HG02588 (cell line): ENCODE results near the gene ATP8A1.

Experiments
- ATAC-seq: cut with Tn5 transposase; IDR thresholded peaks from one replicate; pipeline ENCODE4 v1.9.1; 2021; ENCODE audit warnings: mild to moderate bottlenecking, moderate library complexity; ENCODE audit not compliant: unreplicated experiment

ATP8A1 gene

DNA sequence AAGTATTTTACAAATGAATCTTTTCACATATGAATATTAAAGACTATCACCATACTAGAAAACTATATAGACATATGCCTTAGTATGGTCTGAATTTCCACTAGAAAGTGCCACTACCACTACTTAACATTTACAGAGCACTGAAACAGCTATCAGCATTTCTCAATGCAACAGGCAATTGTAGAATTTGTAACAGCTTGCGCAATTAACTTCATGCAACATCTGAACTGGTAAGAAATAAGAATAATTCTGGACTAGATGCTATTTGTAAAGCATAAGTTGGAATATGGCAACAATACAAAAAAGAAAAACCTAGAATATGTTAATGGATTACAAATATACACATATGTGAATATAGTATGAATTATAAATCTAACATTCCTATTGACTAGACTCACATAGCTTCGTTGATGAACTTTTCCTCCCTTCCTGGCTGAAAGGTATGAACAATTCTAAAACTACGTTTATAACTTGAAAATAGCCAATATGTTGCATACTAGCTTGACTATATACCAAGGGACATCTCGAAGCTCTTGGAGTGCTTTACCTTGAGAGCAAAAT, 82.0 kb downstream of the ATP8A1 start:
- ATAC-seq = no peak

DNA sequence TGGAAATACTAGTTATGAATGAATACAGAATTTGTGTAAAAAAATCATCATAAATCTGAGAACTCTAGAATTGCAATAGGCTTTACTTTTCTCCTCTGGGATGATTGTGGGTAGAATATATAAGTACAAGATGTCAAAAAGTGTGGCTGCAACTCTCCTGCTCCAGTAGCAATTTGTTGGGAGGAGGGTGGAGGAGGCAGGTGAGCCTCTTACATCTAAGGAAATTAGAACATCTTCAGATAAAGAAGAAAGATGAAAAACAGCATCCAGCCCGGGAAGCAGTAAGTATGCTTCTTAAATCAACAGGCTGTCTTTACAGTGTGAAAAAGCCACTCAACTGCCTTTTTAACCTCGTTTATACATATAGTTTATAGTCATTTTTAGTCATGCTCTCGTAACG, 83.7 kb downstream of the ATP8A1 start:
- no peak for ATAC-seq

DNA sequence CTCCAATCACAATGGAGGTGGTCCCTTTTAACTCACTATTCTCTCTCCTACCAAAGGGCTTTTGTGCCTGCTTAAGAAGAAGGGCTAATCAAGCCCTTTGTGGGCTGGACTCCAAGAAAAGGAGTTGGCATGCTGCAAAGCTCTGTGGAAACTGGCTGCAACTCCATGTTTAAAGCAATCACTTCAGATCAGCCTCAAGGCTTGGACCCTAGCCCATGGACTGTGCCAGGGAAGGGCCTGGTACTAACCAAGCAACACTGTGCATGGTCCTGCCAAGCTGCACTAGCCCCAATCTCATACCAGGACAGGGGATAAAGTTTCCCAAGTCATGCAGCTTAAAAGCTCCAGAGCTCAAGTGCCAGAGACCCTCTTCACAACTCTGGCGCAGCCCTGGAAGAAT, 86.7 kb downstream of the ATP8A1 start:
- ATAC-seq = no peak

DNA sequence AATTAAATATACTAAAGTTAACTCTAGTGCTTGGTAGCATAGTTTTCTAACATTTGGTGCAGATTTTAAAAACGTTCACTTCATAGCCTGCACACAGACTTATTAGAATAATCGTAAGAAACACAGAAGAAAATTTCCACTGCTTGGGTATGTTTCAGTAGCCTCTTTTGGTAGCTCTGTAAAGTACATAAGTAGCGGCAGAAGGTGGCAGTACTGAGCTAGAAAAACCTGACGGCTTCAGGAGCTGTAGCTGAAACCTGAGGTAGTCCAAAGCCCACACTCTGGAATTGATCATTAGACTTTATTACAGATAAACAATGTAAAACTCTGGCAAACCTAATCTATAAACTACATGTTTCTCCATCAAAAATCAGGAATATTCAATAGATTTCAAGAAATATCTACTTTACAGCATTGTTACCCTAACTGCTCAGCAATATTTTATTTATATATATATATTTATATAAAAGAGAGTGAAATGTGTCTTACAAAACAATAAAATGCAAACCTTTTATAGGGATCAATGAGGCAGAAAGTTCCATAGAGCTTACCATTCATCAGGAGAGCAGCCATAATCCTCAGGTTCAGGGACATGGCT, 88.2 kb downstream of the ATP8A1 start:
- ATAC-seq = peak; percentile 86

DNA sequence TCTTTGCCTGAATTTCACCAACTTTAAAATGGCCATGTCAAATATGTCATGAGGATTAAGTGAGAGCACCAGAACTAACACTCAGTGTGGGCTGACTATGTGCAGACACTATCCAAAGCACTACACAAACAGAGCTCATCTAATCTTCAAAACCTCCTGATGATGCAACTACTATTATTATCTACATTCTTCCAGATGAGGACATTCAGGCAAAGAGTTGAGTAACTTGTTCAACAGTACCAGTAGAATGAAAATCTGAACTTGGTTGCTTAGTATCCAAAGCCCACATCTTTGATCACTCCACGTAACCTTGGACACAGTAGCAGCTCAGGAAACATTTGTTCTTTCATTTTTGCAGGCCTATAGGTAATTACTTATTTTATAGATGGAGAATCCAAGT, 90.1 kb downstream of the ATP8A1 start:
- no peak for ATAC-seq

DNA sequence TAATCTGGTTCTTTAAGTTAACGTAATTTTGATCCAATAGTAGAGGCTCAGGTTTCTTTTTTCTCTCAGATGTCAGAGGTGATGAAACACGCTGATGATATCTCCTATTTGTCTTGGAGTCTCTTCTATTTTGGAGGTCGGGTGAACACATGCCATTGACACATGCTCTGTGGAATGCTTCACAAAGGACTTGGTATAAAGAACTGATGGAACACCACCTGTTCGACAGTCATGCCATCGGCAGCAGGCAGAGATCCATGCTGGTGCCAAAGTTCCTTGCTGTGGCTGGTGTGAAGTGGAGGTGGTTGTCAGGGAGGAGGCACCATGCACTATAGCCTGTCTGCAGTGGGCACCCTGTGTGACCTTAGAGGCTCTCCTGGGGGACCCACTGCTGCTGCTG, 94.9 kb downstream of the ATP8A1 start:
- ATAC-seq = no peak

DNA sequence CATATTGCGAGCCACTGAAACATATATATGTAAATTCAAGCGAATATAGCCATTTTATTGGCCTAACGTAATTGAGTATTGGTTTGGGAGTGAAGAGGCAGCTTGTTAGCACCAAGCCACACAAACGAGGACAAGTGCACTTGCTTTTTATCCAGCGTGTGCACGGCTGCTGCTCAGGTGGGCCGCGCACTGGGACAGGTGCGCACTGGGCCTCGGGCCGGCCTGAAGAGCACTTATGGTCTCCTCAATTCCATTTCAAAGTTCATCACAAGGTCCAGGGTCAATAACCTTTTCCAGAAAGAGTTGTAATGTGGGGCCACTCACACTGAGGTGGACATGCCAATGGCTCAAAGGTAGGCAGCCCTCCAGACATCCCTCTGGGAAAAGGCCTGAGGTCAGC, 95.9 kb downstream of the ATP8A1 start:
- no peak for ATAC-seq

DNA sequence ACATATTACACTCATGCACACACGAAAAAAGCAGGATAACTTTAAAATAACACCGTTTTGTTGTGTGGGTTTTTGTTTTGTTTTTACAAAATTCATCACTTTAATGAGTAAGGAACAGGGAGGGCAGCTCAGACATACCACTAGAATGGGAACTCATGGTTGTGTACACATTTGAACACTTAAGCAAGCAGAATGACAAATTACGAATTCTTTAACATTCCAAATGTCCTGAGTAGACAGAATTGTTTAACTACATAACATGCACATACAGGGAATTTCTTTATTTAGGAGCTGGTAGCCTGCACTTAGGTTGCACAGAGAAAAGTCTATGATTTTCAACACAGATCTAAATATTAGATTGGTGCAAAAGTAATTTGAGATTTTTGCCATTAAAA, 96.4 kb downstream of the ATP8A1 start:
- no peak for ATAC-seq

DNA sequence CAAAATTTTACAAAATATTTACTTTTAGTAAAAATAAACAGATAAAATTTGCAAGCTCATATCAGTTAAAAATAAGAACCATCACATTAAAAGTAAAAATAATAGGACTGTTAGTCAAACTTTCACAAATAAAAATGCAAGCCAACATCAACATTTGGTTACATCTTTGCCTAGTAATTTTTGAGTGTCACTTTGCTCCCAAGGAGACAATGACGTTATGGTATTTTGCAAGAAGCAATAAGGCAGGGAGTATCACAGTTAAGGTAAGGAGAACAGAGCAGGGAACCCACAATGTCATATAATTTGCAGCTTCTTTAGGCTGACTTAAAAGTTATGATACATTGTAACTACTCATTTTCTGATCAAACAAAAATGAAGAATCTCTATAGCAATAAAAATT, 98.7 kb downstream of the ATP8A1 start:
- no peak for ATAC-seq

DNA sequence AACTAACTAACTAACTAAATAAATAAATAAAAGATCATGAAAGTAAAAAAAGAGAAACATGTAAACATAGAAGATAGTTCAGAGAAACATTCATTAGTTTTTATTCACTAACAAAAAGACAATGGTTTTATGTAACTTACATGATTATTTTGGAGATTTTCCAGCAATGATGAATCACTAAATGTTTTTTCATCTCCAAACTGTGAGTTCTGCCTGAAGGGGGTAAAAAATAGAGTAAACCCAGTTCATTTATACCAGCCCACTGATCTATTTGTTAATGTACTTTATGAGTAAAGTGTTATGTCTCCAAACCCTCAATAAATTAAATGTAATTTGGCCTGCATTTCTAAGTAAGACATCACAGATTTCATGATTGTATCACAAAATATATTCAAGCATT, 101.1 kb downstream of the ATP8A1 start:
- no peak for ATAC-seq

DNA sequence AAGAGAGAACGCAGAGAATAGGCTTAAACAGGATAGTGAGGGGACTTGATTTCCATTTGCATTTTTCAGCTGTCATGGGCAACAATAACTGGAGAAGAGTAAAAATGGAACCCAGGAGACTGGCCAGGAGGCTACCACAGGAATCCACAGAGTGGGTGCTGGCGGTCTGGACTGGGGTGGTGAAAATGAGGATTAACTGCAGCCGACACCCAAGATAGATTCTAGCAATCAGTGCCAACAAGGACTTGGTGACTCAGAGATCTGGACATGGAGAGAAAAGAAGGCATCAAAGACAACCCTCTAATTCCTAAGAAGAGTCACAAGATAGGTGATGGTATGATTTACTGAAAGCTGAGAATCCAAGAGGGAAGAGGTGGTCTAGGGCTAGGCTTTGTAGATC, 102.8 kb downstream of the ATP8A1 start:
- no peak for ATAC-seq

DNA sequence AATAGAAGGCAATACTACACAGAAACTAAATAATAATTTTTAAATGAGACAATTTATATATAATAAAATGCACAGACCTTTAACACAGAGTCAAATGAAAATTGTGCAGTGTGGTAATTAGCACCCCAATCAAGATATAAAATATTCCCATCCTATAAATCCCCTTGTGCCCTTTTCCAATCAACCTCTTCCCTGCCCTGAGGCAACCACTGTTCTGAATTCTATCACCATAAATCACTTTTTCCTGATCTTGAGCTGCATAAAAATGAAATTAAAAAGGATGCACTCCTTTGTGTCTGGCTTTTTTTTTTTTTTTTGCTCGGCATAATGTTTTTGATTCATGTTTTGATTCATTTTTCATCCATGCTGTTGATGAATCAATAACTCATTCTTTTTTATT, 107.0 kb downstream of the ATP8A1 start:
- ATAC-seq = no peak

DNA sequence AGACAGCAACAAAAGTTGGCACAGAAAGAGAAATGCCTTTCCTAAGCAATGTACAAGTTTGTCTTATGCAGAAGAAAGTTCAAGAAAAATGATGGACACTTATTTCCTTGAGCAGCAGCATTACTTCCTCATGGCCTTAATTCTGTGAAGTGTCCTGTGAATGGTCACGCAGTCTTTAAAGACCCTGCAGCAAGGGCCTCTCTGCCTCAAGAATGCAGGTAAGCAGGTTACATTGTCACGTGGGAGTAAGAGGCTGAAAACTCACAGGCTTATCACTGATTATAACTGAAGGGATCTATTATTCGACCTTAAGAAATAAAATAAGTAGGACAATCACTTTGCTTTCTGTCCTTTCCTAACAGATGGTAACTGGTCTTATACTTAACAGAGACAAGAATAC, 109.1 kb downstream of the ATP8A1 start:
- no peak for ATAC-seq

DNA sequence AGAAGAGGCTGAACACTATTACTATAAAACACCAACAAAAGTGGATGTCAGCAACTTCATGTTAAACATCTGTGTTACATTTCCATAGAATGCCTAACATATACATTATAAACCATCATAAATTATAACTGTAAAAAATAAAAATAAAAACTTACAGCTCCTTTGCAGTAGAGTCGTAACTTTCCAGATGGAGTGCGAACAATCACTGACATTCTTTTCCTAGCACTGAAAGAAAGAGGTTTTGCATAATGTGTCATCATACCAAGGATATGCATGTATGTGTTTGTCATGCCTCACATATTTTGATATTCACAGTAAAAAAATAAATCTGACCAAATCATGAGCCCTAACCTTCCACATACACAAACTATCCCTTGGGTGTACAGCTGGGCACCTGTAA, 113.1 kb downstream of the ATP8A1 start:
- ATAC-seq = no peak

DNA sequence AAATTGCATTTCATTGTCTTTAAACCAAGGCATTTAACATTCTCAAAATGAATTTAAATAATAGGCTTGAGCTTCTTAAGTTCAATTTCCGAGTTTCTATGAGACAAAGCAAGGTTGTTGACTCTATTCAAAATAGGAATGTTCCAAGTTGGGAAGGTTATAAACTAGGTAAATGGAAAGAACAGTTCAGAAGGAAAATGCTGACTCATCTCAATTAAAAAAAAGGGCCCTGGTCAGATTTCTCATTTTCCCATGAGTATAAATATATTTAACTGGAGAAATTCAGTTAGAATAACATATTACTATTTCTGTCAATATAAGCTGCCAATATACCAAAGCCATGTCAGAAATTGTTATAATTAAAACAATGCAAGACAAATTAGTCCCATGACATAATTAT, 113.8 kb downstream of the ATP8A1 start:
- ATAC-seq = no peak

DNA sequence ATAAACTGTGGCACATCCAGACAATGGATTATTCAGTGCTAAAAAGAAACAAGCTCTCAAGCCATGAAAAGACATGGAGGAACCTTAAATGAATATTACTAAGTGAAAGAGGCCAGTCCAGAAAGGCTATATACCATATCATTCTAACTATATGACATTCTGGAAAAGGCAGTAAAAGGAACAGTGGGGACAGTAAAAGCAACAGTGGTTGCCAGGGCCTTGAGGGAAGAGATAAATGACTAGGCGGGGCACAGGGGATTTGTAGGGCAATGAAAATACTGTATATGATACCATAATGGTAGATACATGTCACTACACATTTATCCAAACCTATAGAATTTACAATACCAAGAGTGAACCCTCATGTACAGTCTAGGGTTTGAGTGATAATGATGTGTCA, 115.3 kb downstream of the ATP8A1 start:
- ATAC-seq = no peak

DNA sequence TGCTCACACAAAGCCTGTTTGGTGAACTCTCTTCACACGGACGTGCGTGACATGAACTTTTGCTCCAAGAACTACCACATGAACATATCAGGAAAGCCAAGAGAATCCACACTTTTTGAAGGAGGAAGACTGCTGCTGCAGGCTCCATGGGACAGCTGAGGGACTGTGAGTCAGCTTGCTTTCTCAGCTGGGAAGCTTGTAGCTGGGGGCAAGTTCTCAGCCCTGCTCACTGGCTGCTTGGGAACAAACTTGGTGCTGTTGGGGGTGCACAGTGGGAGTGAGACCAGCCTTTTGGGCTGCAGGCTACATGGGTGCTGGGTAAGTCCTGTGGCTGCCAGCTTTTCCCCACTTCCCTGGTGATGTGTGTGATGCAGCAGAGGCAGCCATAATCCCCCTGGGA, 123.9 kb downstream of the ATP8A1 start:
- ATAC-seq = no peak

DNA sequence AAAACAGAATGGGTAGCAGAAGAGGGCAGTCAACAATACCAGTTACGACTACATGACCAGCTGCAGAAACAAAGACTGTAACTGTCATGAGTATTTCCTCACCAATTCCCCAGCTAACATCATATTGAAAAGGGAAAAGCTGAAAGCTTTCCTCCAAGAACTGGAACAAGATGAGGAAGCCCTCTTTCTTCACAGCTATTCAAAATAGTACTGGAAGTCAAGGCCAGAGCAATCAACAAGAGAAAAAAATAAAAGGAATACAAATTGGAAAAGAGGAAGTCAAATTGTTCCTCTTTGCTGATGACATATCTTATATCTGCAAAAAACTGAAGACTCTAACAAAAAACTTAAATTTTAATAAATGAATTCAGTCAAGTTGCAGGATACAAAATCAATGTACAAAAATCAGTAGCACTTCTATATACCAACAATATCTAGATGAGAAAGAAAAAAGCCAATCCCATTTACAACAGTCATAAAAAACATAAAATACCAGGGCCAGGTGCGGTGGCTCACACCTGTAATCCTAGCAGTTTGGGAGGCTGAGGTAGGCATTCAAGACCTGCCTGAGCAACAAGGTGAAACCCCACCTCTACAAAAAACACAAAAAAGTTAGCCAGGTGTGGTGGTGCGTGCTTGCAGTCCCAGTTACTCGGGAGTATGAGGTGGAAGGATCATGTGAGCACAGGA, 125.4 kb downstream of the ATP8A1 start:
- ATAC-seq = no peak

DNA sequence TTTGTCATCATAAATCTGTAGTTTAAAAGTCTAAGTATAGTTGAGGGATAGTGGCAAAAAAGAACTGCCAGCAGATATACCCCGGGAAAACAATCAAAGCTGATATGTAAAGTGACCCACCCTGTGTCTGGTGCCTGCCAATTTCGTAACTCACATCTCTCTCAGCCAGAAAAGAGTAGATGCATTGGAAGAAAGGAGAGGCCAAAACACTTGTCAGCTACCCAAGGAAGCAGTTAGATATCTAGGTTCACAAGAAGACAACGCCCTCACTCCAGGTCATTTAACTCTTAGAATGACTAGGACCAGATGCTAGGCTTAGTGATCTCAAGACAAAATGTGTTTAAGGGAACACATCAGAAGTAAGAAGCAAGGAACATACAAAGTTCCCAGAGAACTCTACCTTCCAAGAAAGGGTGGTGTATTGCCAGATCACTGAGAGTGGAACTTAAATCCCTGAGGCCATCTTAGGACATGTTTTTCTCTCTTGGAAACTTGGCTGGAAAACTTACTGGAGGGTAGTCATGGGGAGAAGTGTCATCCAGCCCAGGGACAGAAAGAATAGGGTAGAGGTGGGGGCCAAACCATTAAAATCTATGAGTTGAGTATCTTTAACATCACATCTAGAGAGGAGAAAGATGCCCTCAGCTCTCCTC, 133.7 kb downstream of the ATP8A1 start:
- no peak for ATAC-seq

DNA sequence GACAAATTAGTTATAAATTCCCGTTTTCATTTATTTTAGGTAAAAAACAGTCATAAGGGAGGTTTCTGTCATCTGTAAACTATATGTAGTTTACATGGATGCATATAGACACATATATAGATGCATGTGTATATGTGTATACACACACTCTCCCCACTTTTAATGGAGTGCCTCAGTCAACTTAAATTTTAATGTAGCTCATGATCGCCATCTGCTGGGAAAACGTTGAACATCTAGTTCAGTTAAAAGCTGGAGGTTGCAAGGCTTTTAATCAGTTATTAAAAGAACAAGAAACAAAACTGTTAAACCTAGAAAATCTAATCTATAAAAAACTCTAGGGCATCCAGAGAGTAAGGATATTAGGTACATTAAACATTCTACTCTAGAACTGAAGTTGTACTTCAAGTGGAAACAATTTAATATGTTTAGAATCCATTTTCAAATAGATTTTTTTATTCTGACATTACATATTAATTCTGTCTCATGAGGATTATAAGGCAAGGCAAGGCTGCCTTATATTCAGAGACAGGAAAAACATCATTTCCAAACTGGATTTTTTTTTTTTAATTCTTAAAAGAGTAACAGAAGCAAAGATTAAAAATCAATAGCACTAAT, 137.0 kb downstream of the ATP8A1 start:
- peak; percentile 68 for ATAC-seq

DNA sequence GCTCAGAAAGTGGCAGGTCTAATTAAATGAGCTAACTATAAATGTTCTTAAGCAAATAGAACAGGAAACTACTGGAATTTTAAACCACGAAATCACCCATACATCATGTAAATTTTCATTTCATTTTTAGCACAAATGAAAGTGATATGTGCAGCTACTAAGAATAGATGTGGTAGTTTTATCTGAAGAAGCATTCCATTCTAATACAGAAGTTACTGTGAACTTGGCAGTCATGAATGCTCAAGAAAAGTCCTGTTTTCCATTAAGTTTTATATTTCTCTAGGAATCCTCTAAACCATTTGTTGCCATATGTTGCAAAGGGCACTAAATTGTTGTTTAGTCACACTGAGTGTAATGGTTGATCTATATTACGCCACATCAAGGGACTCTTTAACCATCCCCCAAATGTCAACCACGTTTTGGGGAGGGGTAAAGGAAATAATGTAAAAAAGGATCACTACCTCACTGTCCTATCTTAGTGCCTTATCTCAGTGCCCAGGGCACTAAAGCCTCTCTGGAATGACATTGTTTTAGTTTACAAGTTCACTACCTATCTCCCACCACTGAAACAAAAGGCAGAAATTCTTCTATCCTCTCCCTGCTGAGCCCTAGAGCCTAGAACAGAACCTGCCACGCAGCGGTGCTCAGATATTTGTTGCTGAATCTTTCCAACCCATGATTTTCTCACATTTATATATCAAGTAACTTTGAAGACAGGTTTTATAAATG, 141.6 kb downstream of the ATP8A1 start:
- ATAC-seq = no peak
